Astrocyte (in vitro differentiated cells and primary cell): ENCODE data around the gene TENT5C.

Experiments used
- EZH2 ChIP-seq: IDR thresholded peaks from 2 replicates; pipeline ENCODE4 v1.6.1; 2012; ENCODE audit warnings: mild to moderate bottlenecking, low read length, inconsistent platforms; ENCODE audit not compliant: insufficient read depth
- TF ChIP-seq, protein P1 (sequence below): IDR thresholded peaks from 2 replicates; pipeline ENCODE4 v1.5.1; 2011; ENCODE audit warnings: low read depth, mild to moderate bottlenecking, inconsistent platforms, low read length, moderate library complexity; ENCODE audit not compliant: insufficient read depth

DNA sequence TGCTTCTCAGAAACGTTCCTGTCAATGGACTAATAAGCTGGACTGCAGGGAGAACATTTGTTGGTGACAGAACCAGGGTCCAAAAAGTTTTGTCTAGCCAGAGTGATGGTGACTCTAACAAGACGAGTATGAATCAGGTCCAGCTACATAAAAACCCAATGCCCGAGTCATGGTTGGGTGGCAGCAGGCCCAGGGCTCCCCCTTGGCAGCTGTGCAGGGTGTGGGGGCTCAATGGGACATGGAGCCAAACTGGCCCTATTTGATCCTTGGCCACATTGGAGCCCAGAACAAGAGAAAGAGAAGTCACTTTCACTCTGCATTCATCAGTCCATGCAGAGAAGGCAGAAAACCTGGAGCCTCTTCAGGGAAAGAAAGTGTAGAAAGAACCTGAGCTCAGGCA is 37.9 kb upstream of the TENT5C start:
- TF ChIP-seq EZH2 = no peak
- TF ChIP-seq, protein P1, sequence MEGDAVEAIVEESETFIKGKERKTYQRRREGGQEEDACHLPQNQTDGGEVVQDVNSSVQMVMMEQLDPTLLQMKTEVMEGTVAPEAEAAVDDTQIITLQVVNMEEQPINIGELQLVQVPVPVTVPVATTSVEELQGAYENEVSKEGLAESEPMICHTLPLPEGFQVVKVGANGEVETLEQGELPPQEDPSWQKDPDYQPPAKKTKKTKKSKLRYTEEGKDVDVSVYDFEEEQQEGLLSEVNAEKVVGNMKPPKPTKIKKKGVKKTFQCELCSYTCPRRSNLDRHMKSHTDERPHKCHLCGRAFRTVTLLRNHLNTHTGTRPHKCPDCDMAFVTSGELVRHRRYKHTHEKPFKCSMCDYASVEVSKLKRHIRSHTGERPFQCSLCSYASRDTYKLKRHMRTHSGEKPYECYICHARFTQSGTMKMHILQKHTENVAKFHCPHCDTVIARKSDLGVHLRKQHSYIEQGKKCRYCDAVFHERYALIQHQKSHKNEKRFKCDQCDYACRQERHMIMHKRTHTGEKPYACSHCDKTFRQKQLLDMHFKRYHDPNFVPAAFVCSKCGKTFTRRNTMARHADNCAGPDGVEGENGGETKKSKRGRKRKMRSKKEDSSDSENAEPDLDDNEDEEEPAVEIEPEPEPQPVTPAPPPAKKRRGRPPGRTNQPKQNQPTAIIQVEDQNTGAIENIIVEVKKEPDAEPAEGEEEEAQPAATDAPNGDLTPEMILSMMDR = no peak
